Measurements from ENCODE around the gene NGEF. TPM values are rescaled to one million over a fixed set of nuclear protein-coding genes. Genes with fewer than 3 reads are reported as not detected.

NGEF gene
- total RNA-seq, 1 experiment from 2014 or later: 1.9 TPM

- H2AFZ ChIP-seq (ENCODE audit: low read length): no peak overlapping the region
- no peak overlapping the region for H3K4ac ChIP-seq (ENCODE audit: low read depth, low read length)
- H3K4me1 ChIP-seq (ENCODE audit: insufficient read depth, low read length): no peaks in the 10 kb centered on the region
- no peak overlapping the region for H3K18ac ChIP-seq (ENCODE audit: insufficient read length, low read depth, low read length)
- H3K27me3 ChIP-seq (ENCODE audit: insufficient read depth, low read length): peaks cover 1% of the 10 kb centered on the region; the same call in 1 of the 2 replicates
- H2BK120ac ChIP-seq (ENCODE audit: low read depth, low read length, poor library complexity, severe bottlenecking): no peak overlapping the region
- peaks cover 7% of the 10 kb centered on the region for H3K23me2 ChIP-seq (ENCODE audit: insufficient read length, low read depth, low read length, poor library complexity, severe bottlenecking)
- H3K36me3 Mint-ChIP-seq (ENCODE audit: insufficient read depth in 1 of 3, low read depth in 3 of 3): no peaks in the 10 kb centered on the region; a peak in 1 of 7 replicates
- no peak for DNase-seq
- H3K27me3 Mint-ChIP-seq (ENCODE audit: low read depth): peaks cover 19% of the 10 kb centered on the region
- no peak overlapping the region for H2BK12ac ChIP-seq (ENCODE audit: insufficient read length, low read depth, low read length)
- H3K27ac Mint-ChIP-seq: no peak overlapping the region
- H3T11ph ChIP-seq (ENCODE audit: low read length): no peak overlapping the region
- peaks cover 0 to 11% of the 10 kb centered on the region in 2 experiments; a peak in 2 of 4 replicates for H3K4me1 Mint-ChIP-seq
- H4K5ac ChIP-seq (ENCODE audit: insufficient read length, low read depth, low read length): no peak overlapping the region
- no peak overlapping the region for H3K14ac ChIP-seq (ENCODE audit: insufficient read depth, low read length)
- no peak overlapping the region for H3K23ac ChIP-seq (ENCODE audit: insufficient read length, low read depth, low read length)
- no peaks in the 10 kb centered on the region for H3K79me1 ChIP-seq (ENCODE audit: insufficient read depth, low read depth, low read length, poor library complexity, severe bottlenecking)
- no peak overlapping the region for H3K9ac ChIP-seq (ENCODE audit: extremely low read depth, insufficient read length, low read length)
- no peak overlapping the region for H3K4me2 ChIP-seq (ENCODE audit: insufficient read depth, insufficient read length, low read length)
- TF ChIP-seq CTCF (conservative IDR thresholded peaks at IDR 0.05): no peak
- no peak overlapping the region for H3K4me3 Mint-ChIP-seq
- no peak overlapping the region for H4K91ac ChIP-seq (ENCODE audit: insufficient read length, low read depth, low read length)
- H2BK20ac ChIP-seq (ENCODE audit: low read depth, low read length, poor library complexity, severe bottlenecking): no peak overlapping the region
- H4K8ac ChIP-seq (replicated peaks; ENCODE audit: insufficient read length, low read depth, low read length): no peak overlapping the region
- H4K20me1 ChIP-seq (ENCODE audit: control insufficient read depth, insufficient read depth, insufficient read length): no peaks in the 10 kb centered on the region
- WGBS (ENCODE audit: extremely low coverage, insufficient read length, low lambda C conversion rate): no CpG with 5 or more reads among the region's 22 CpGs
- H3K79me2 ChIP-seq (ENCODE audit: insufficient read depth, low read length): no peaks in the 10 kb centered on the region
- no peak overlapping the region for H3K27ac ChIP-seq (ENCODE audit: insufficient read length, low read depth, low read length)
- H2BK5ac ChIP-seq (ENCODE audit: insufficient read length, low read length): no peak overlapping the region
- H2AK5ac ChIP-seq (ENCODE audit: insufficient read length, low read length): no peak overlapping the region
- H3K9me3 ChIP-seq (ENCODE audit: control insufficient read depth, low read depth, low read length): no peaks in the 10 kb centered on the region
- no peak overlapping the region for H2BK15ac ChIP-seq (ENCODE audit: low read depth, low read length)
- no peak overlapping the region for H3K56ac ChIP-seq (ENCODE audit: insufficient read length, low read depth, low read length)
- no peaks in the 10 kb centered on the region; a peak in 1 of 5 replicates for H3K9me3 Mint-ChIP-seq
Observed at GRCh38 chr2:232871835-232872736, 141.0 kb downstream of the NGEF start.

All from H9 (cell line).